SK-N-SH (cell line): Measurements from ENCODE around the gene RAPGEF4. TPM values are rescaled to one million over a fixed set of nuclear protein-coding genes. Genes with fewer than 3 reads are reported as not detected.

Experiments
- CTCF ChIA-PET: fragments of 300-600, 350-600 bp; formaldehyde crosslinking; extraction: SDS; loops from one replicate; lab custom pipeline; 2021; lab: Yijun Ruan, JAX
- POLR2A ChIA-PET: fragments of 350-600 bp; sonication (Branson Sonifier 250); formaldehyde crosslinking; extraction: SDS; loops from one replicate; lab custom pipeline; 2020; ENCODE audit warnings: antibody characterized with exemption, inconsistent platforms; lab: Yijun Ruan, JAX
- DNase-seq: peaks from one replicate; pipeline ENCODE4 v3.0.0; 2012
- H2AFZ ChIP-seq: fragments of 200-600 bp; sonication (generic); 2 replicates; pipeline ENCODE4 v1.8.1; 2016; ENCODE audit warnings: antibody characterized with exemption, mild to moderate bottlenecking, low read depth
- H3F3A ChIP-seq: fragments of 200-600 bp; sonication (generic); replicated peaks from 2 replicates; pipeline ENCODE3; 2016; ENCODE audit warnings: antibody characterized with exemption, mild to moderate bottlenecking; ENCODE audit not compliant: insufficient read depth
- H3K27ac ChIP-seq, 2 experiments: fragments of 200-500 bp in 1 of 2; fragments of 200-600 bp in 1 of 2; sonication (Bioruptor generic) in 1 of 2; sonication (generic), shearing (Covaris generic) in 1 of 2; 2 replicates each; pipeline versions ENCODE4 v1.5.1 to v1.6.1; 2014 to 2016; ENCODE audit warnings: low read depth in 2 of 2, inconsistent platforms in 1 of 2, low read length in 1 of 2, mild to moderate bottlenecking in 1 of 2, mixed read lengths in 1 of 2
- H3K27me3 ChIP-seq: fragments of 200-600 bp; sonication (generic), shearing (Covaris generic); 2 replicates; pipeline ENCODE4 v1.6.1; 2016; ENCODE audit warnings: mixed run types; ENCODE audit not compliant: insufficient read depth
- H3K36me3 ChIP-seq, 2 experiments: fragments of 200-500 bp in 1 of 2; fragments of 200-600 bp in 1 of 2; sonication (Bioruptor generic) in 1 of 2; sonication (generic) in 1 of 2; replicated peaks in 1 of 2; 2 replicates each; pipeline versions ENCODE3 to v1.5.1; 2014 to 2016; ENCODE audit warnings: low read length in 1 of 2, mild to moderate bottlenecking in 1 of 2; ENCODE audit not compliant: insufficient read depth in 2 of 2, control insufficient read depth in 1 of 2
- H3K4me1 ChIP-seq, 2 experiments: fragments of 200-500 bp in 1 of 2; fragments of 200-600 bp in 1 of 2; sonication (Bioruptor generic) in 1 of 2; sonication (generic), shearing (Covaris generic) in 1 of 2; 2 replicates each; pipeline versions ENCODE4 v1.5.1 to v1.6.1; 2014 to 2016; ENCODE audit warnings: low read depth in 1 of 2, low read length in 1 of 2, mixed run types in 1 of 2; ENCODE audit not compliant: insufficient read depth in 2 of 2, control insufficient read depth in 1 of 2
- H3K4me2 ChIP-seq: fragments of 200-600 bp; sonication (generic), shearing (Covaris generic); 2 replicates; pipeline ENCODE4 v1.6.1; 2017; ENCODE audit warnings: mixed run types
- H3K4me3 ChIP-seq, 2 experiments: fragments of 200-500 bp in 1 of 2; fragments of 200-600 bp in 1 of 2; sonication (Bioruptor generic) in 1 of 2; sonication (generic), shearing (Covaris generic) in 1 of 2; 2 replicates each; pipeline versions ENCODE4 v1.5.1 to v1.8.1; 2014 to 2016; ENCODE audit warnings: low read depth in 2 of 2, inconsistent platforms in 1 of 2, low read length in 1 of 2, mild to moderate bottlenecking in 1 of 2, mixed read lengths in 1 of 2, moderate library complexity in 1 of 2
- H3K79me2 ChIP-seq: fragments of 200-600 bp; sonication (generic); 2 replicates; pipeline ENCODE4 v1.8.1; 2017; ENCODE audit warnings: mild to moderate bottlenecking; ENCODE audit not compliant: insufficient read depth
- H3K9ac ChIP-seq: fragments of 200-600 bp; sonication (generic); 2 replicates; pipeline ENCODE4 v1.6.1; 2017; ENCODE audit warnings: mixed run types
- H3K9me2 ChIP-seq: fragments of 200-600 bp; sonication (generic); 2 replicates; pipeline ENCODE4 v1.6.1; 2017; ENCODE audit warnings: mixed run types
- H3K9me3 ChIP-seq: fragments of 200-600 bp; sonication (generic); 2 replicates; pipeline ENCODE4 v1.6.1; 2017; ENCODE audit warnings: mixed run types, mild to moderate bottlenecking, moderate library complexity
- H4K20me1 ChIP-seq: fragments of 200-600 bp; sonication (generic); 2 replicates; pipeline ENCODE4 v1.6.1; 2017; ENCODE audit warnings: mild to moderate bottlenecking, mixed run types; ENCODE audit not compliant: insufficient read depth
- EP300 ChIP-seq, 2 experiments: IDR thresholded peaks; 2 replicates each; pipeline versions ENCODE4 v1.4.0 to v1.6.1; 2012; ENCODE audit warnings: borderline replicate concordance in 1 of 2, low read depth in 1 of 2, low read length in 1 of 2
- FOSL2 ChIP-seq: IDR thresholded peaks from 2 replicates; pipeline ENCODE4 v1.4.0; 2012; ENCODE audit warnings: low read depth, mild to moderate bottlenecking, moderate library complexity, borderline replicate concordance
- FOXJ3 ChIP-seq: sonication (generic); formaldehyde crosslinking; IDR thresholded peaks from 2 replicates; pipeline ENCODE4 v1.5.1; 2020; ENCODE audit warnings: mild to moderate bottlenecking, missing genetic modification reagents
- GABPA ChIP-seq: IDR thresholded peaks from 2 replicates; pipeline ENCODE4 v1.4.0; 2012; ENCODE audit warnings: low read depth, mild to moderate bottlenecking
- GATA2 ChIP-seq: sonication (generic); formaldehyde crosslinking; IDR thresholded peaks from 2 replicates; pipeline ENCODE4 v1.5.0; 2020; ENCODE audit warnings: mild to moderate bottlenecking, missing genetic modification reagents
- JUND ChIP-seq: IDR thresholded peaks from 2 replicates; pipeline ENCODE4 v1.4.0; 2012
- MEF2A ChIP-seq: IDR thresholded peaks from 2 replicates; pipeline ENCODE4 v1.4.0; 2012; ENCODE audit warnings: low read depth, borderline replicate concordance
- NFIC ChIP-seq: IDR thresholded peaks from 2 replicates; pipeline ENCODE4 v1.4.0; 2012; ENCODE audit warnings: borderline replicate concordance
- NRF1 ChIP-seq: IDR thresholded peaks from 2 replicates; pipeline ENCODE4 v1.6.1; 2012; ENCODE audit warnings: low read depth, mild to moderate bottlenecking, low read length
- POLR2AphosphoS5 ChIP-seq: IDR thresholded peaks from 2 replicates; pipeline ENCODE4 v1.6.1; 2012; ENCODE audit warnings: low read depth, low read length
- RAD21 ChIP-seq: IDR thresholded peaks from 2 replicates; pipeline ENCODE4 v1.6.1; 2012; ENCODE audit warnings: mild to moderate bottlenecking, low read length
- RFX5 ChIP-seq: IDR thresholded peaks from 2 replicates; pipeline ENCODE4 v1.6.1; 2012; ENCODE audit warnings: mild to moderate bottlenecking, improper control_type of control experiment, low read length
- SMC3 ChIP-seq: IDR thresholded peaks from 2 replicates; pipeline ENCODE4 v1.6.1; 2012; ENCODE audit warnings: low read depth, low read length, improper control_type of control experiment
- TCF12 ChIP-seq: IDR thresholded peaks from 2 replicates; pipeline ENCODE4 v1.4.0; 2012
- TEAD4 ChIP-seq: IDR thresholded peaks from 2 replicates; pipeline ENCODE4 v1.4.0; 2012; ENCODE audit warnings: mild to moderate bottlenecking, borderline replicate concordance; ENCODE audit not compliant: insufficient read depth
- WGBS: methylation state at CpG from one replicate; pipeline ENCODE4 v1.1.6; 2017; ENCODE audit warnings: low lambda C conversion rate; 5-methylcytosine and 5-hydroxymethylcytosine counted together
- polyA plus RNA-seq, 3 experiments: library from polyadenylated mRNA; depleted of rRNA; stranded (reverse); fragments of >200 nt; gene quantifications; 2 replicates each; pipeline ENCODE4 v1.2.3, GENCODE V29; 2012
- TF ChIP-seq, protein P1 (sequence below): IDR thresholded peaks from 2 replicates; pipeline ENCODE4 v1.6.1; 2012; ENCODE audit warnings: mild to moderate bottlenecking, low read depth, low read length, moderate library complexity
- TF ChIP-seq, protein P2 (sequence below): fragments of 150-350 bp; IDR thresholded peaks from 2 replicates; pipeline ENCODE4 v1.6.1; 2016; ENCODE audit warnings: mild to moderate bottlenecking, low read depth, low read length
- TF ChIP-seq, protein P3 (sequence below): IDR thresholded peaks from 2 replicates; pipeline ENCODE4; 2012
- TF ChIP-seq, protein P4 (sequence below): IDR thresholded peaks from 2 replicates; pipeline ENCODE4 v1.4.0; 2012; ENCODE audit warnings: low read depth, borderline replicate concordance
- TF ChIP-seq, protein P5 (sequence below): IDR thresholded peaks from 2 replicates; pipeline ENCODE4 v1.4.0; 2012; ENCODE audit warnings: low read depth, borderline replicate concordance

The RAPGEF4 gene
- polyA plus RNA-seq, 1 of the 3 experiments (the other 2 are of a cell fraction), result 0.30 TPM

DNA sequence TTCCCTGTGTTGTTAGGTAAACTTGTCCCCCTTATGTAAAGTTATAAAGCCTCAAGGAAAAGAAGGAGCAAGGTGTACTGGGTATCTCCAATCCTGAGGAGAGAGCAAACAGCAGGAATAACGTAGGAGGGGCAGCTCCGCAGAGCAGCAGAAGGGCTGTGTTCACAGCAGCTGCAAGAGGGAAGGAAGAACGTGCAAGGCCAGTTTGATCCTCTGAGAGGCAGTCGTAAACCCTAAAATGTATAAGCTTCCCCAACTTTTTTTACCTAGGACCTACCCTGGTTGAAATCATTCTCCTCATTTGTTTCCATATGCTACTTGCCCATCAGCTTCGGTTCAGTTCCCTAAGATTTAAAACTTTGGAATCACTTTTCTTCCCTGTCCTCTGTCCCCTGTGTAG, 288.1 kb downstream of the RAPGEF4 start (continued):
- TF ChIP-seq TEAD4, result no peak
- no peak for TF ChIP-seq GATA2 (CRISPR knock-in tag)

DNA sequence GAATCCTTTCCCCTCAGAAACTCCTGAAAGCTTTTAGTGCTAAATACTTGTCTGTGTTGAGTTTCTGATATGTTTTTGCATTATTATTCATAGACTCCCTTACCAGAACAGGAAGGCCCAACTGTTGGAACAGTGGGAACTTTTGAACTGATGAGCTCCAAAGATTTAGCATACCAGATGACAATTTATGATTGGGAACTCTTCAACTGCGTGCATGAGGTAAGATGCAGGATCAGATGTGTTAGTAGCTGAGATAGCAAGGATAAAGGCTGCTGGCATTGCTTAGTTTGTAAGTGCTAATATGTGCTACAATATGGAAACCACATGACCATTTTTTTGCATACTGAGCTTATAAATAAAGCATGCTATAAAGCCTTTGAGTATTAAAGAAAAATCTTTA, 290.8 kb downstream of the RAPGEF4 start:
- Histone ChIP-seq H4K20me1 (no peaks in the 10 kb centered on the region), H3K27me3 (no peaks in the 10 kb centered on the region), H3K4me3 (no peak overlapping the region), H3K4me1 (peaks cover 2 to 6% of the 10 kb centered on the region in 2 experiments; a peak in 2 of 4 replicates), H3K4me2 (no peak overlapping the region), H3K27ac (no peak overlapping the region), H3K36me3 (peaks cover 0 to 3% of the 10 kb centered on the region in 2 experiments), H3K9ac (no peak overlapping the region), H3K9me2 (no peaks in the 10 kb centered on the region), H3K79me2 (no peaks in the 10 kb centered on the region), H3F3A (no peaks in the 10 kb centered on the region), H2AFZ (no peak overlapping the region), H3K9me3 (no peaks in the 10 kb centered on the region)
- ChIA-PET POLR2A (no interaction called here), CTCF (interaction anchor here (0.6 to 6.2 kb wide), 42 partner anchors 10 to 1318 kb away, joined by 3 to 256 read pairs (median 5); no protein-coding TSS in a partner anchor)
- WGBS, result 92% methylated on average over 1 of the region's 1 CpG
- no peak for DNase-seq
- TF ChIP-seq RAD21 (no peak), TEAD4 (no peak), NRF1 (no peak), POLR2AphosphoS5 (no peak), RFX5 (no peak), FOXJ3 (CRISPR knock-in tag) (no peak), EP300 (IDR thresholded peaks at IDR 0.05; ENCODE audit: borderline replicate concordance in 1 of 2, low read depth in 1 of 2, low read length in 1 of 2) (no peak), GABPA (no peak), GATA2 (CRISPR knock-in tag) (no peak), FOSL2 (no peak), TCF12 (no peak), SMC3 (no peak), NFIC (no peak), MEF2A (no peak), JUND (no peak)
- TF ChIP-seq, protein P1, sequence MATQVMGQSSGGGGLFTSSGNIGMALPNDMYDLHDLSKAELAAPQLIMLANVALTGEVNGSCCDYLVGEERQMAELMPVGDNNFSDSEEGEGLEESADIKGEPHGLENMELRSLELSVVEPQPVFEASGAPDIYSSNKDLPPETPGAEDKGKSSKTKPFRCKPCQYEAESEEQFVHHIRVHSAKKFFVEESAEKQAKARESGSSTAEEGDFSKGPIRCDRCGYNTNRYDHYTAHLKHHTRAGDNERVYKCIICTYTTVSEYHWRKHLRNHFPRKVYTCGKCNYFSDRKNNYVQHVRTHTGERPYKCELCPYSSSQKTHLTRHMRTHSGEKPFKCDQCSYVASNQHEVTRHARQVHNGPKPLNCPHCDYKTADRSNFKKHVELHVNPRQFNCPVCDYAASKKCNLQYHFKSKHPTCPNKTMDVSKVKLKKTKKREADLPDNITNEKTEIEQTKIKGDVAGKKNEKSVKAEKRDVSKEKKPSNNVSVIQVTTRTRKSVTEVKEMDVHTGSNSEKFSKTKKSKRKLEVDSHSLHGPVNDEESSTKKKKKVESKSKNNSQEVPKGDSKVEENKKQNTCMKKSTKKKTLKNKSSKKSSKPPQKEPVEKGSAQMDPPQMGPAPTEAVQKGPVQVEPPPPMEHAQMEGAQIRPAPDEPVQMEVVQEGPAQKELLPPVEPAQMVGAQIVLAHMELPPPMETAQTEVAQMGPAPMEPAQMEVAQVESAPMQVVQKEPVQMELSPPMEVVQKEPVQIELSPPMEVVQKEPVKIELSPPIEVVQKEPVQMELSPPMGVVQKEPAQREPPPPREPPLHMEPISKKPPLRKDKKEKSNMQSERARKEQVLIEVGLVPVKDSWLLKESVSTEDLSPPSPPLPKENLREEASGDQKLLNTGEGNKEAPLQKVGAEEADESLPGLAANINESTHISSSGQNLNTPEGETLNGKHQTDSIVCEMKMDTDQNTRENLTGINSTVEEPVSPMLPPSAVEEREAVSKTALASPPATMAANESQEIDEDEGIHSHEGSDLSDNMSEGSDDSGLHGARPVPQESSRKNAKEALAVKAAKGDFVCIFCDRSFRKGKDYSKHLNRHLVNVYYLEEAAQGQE, result no peak
- TF ChIP-seq, protein P2, sequence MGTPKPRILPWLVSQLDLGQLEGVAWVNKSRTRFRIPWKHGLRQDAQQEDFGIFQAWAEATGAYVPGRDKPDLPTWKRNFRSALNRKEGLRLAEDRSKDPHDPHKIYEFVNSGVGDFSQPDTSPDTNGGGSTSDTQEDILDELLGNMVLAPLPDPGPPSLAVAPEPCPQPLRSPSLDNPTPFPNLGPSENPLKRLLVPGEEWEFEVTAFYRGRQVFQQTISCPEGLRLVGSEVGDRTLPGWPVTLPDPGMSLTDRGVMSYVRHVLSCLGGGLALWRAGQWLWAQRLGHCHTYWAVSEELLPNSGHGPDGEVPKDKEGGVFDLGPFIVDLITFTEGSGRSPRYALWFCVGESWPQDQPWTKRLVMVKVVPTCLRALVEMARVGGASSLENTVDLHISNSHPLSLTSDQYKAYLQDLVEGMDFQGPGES, result no peak
- TF ChIP-seq, protein P3, sequence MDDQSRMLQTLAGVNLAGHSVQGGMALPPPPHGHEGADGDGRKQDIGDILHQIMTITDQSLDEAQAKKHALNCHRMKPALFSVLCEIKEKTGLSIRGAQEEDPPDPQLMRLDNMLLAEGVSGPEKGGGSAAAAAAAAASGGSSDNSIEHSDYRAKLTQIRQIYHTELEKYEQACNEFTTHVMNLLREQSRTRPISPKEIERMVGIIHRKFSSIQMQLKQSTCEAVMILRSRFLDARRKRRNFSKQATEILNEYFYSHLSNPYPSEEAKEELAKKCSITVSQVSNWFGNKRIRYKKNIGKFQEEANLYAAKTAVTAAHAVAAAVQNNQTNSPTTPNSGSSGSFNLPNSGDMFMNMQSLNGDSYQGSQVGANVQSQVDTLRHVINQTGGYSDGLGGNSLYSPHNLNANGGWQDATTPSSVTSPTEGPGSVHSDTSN, result no peak
- TF ChIP-seq, protein P4, sequence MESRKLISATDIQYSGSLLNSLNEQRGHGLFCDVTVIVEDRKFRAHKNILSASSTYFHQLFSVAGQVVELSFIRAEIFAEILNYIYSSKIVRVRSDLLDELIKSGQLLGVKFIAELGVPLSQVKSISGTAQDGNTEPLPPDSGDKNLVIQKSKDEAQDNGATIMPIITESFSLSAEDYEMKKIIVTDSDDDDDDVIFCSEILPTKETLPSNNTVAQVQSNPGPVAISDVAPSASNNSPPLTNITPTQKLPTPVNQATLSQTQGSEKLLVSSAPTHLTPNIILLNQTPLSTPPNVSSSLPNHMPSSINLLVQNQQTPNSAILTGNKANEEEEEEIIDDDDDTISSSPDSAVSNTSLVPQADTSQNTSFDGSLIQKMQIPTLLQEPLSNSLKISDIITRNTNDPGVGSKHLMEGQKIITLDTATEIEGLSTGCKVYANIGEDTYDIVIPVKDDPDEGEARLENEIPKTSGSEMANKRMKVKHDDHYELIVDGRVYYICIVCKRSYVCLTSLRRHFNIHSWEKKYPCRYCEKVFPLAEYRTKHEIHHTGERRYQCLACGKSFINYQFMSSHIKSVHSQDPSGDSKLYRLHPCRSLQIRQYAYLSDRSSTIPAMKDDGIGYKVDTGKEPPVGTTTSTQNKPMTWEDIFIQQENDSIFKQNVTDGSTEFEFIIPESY, result no peak
- TF ChIP-seq, protein P5, sequence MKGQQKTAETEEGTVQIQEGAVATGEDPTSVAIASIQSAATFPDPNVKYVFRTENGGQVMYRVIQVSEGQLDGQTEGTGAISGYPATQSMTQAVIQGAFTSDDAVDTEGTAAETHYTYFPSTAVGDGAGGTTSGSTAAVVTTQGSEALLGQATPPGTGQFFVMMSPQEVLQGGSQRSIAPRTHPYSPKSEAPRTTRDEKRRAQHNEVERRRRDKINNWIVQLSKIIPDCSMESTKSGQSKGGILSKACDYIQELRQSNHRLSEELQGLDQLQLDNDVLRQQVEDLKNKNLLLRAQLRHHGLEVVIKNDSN, result no peak
